C4-2B (cell line): ENCODE data around the gene GPR146.

ENCODE experiments used
- CTCF ChIP-seq: fragments of 450-650 bp; conservative IDR thresholded peaks from 2 replicates; pipeline ENCODE4 v1.5.1; 2017; ENCODE audit warnings: mild to moderate bottlenecking
- ZFX ChIP-seq: fragments of 450-650 bp; IDR thresholded peaks from 2 replicates; pipeline ENCODE4 v1.6.1; 2017

GRCh38 chr7:1054438-1054837 is 10.1 kb downstream of the GPR146 start:
- TF ChIP-seq CTCF: no peak
- TF ChIP-seq ZFX: no peak
